ENCODE measurements around the gene UGT1A4.
"Not testable (repeated sequence)": the region's sequence is repeated elsewhere in the genome, so short reads cannot be mapped to it uniquely, and the experiment has no call there.

Gene UGT1A4

DNA sequence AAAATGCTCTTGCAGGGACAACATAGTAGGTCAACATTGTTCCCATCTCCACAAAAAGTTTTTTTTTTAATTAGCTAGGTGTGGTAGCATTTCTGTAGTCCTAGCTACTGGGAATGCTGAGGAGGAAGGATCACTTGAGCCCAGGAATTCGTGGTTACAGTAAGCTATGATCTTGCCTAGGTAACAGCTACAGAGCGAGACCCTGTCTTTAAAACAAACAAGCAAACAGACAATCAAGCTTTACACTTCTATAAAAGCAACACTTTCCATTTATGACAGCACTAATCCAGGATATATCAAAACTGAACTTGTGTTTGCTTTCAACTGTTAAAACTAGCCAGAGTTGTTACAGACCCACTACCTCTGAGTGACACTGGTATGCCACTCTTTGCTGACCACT lies 22.3 kb downstream of the UGT1A4 start:
- DNase-seq (ENCODE audit: low spot score), result no peak
- no peak overlapping the region for H3K27ac ChIP-seq
- TF ChIP-seq, protein P1, sequence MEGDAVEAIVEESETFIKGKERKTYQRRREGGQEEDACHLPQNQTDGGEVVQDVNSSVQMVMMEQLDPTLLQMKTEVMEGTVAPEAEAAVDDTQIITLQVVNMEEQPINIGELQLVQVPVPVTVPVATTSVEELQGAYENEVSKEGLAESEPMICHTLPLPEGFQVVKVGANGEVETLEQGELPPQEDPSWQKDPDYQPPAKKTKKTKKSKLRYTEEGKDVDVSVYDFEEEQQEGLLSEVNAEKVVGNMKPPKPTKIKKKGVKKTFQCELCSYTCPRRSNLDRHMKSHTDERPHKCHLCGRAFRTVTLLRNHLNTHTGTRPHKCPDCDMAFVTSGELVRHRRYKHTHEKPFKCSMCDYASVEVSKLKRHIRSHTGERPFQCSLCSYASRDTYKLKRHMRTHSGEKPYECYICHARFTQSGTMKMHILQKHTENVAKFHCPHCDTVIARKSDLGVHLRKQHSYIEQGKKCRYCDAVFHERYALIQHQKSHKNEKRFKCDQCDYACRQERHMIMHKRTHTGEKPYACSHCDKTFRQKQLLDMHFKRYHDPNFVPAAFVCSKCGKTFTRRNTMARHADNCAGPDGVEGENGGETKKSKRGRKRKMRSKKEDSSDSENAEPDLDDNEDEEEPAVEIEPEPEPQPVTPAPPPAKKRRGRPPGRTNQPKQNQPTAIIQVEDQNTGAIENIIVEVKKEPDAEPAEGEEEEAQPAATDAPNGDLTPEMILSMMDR (IDR thresholded peaks at IDR 0.05), result no peak
- no peak overlapping the region for H3K4me3 ChIP-seq

DNA sequence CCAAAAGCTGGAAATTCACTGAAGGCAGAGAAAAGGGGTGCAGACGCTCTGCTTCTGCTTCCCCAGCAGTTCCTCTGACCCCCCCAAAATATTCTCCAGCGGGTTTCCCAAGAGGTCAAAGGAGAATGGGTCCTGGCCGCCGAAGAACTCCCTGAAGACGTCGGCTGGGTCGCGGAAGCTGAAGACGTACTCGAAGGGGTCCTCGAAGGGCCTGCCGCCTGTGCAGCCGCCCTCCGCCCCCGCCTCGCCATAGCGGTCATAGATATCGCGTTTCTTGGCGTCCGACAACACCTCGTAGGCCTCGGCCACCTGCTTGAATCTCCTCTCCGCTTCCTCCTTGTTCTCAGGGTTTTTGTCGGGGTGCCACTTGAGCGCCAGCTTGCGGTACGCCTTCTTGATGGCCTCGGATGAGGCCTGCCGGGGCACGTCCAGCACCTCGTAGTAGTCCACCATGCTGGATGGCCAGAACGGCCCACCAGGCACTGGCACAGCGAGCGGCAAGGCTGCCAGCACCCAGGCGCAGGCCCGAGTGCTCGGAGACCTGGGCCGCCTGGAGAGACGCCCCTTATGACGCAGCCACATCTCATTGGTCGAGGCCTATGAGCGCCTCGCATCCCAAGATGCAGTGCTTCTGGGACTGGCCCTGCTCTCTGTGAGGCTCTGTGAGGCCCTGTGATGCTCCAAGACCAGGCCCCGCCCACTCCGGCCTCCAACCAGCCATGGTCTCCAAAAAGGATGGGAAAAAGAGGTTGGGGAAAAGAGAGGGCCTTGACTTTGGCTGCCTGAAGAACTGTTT lies 25.1 kb downstream of the UGT1A4 start:
- TF ChIP-seq, protein P1 (IDR thresholded peaks at IDR 0.05), result no peak
- no peak overlapping the region for H3K4me3 ChIP-seq
- DNase-seq (ENCODE audit: low spot score), result no peak

DNA sequence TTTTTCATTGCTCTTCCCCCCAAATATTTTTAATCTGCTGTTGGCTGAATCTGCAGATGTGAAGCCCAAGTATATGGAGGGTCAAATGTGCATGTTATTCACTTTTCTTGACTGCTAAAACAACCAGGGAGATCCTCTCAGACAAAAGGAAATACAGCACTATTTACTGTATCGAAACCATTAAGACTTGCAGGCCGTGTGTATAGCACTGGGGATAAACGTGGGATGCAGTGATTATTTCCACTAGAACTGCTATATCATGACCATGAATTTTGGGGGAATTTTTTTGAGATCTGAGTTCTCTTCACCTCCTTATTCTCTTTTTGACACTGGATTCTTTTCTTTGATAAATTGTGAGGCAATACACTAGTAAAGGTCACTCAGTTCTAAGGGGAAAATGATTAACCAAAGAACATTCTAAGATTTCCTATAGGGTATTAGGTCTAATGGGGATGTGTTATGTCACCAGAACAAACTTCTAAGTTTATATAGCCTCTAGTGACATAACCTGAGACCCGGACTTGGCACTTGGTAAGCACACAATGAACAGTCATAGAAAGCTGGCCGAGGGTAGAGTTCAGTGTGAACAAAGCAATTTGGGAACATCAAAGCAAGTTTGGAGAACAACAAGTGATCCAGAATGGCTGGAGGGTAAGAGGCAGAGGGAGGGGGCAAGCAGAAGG lies 26.7 kb downstream of the UGT1A4 start:
- TF ChIP-seq, protein P1 (IDR thresholded peaks at IDR 0.05), result no peak
- Histone ChIP-seq H3K27ac (no peak overlapping the region), H3K4me3 (no peak overlapping the region)
- no peak for DNase-seq (ENCODE audit: low spot score)

More for the DNA sequence above, 25.1 kb downstream of the UGT1A4 start:
- no peak overlapping the region for H3K27ac ChIP-seq

DNA sequence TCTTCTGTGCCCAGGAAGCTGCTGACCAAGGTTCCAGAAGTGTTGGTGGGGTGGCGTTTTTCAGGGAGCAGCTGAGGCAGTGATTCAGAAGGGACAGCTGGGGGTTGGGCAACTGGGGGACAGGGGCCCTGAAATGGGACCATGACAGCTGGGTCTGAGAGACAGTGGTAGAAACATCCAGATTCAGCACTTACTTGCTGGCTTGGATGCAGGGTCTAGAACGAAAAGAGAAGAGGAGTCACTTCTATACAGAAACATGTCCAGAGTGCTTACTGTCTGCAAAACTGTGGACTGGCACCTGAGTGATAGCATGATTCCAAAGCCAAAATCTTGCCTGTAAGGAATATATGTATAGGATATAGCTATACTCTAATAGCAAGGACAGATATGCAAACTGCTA lies 27.3 kb downstream of the UGT1A4 start:
- DNase-seq (ENCODE audit: low spot score); H3K4me3 ChIP-seq; H3K27ac ChIP-seq: not testable (repeated sequence)

DNA sequence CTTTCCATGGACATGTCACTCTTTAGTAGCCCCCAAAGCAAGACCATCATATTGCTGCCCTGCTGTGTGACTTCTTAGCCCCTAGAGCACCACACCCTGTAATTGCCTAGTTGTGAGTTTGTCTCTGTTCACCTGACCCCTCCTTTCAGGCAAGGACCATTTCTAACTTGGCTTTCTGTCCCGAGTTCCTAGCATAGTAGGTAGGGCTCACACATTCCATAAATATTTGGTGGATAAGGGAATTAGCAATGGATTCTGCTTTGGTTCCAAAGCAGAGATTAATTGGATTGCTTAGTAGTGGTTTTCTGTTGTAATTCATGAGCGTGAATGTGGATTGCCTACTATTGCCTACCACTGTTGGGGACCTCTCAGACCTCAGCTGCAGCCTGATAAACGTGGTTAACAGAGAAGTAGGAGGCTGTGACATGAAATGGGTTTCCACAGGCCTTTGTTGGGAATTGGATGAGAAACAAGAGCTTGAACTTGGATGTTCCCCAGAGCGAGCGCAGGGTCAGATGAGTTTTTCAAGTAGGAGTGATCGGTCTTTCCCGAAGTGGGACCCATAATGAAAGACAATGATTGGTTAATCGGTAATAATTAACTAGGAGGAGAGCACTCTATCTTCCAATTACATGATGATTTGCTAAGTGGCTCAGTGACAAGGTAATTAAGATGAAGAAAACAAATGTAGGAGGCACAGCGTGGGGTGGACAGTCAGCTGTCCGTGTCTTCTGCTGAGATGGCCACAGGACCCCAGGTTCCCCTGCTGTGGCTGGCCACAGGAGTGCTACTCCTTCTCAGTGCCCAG lies 28.1 kb downstream of the UGT1A4 start:
- Histone ChIP-seq H3K4me3 (no peak overlapping the region), H3K27ac (no peak overlapping the region)
- TF ChIP-seq, protein P1 (IDR thresholded peaks at IDR 0.05), result no peak
- DNase-seq (ENCODE audit: low spot score), result no peak

DNA sequence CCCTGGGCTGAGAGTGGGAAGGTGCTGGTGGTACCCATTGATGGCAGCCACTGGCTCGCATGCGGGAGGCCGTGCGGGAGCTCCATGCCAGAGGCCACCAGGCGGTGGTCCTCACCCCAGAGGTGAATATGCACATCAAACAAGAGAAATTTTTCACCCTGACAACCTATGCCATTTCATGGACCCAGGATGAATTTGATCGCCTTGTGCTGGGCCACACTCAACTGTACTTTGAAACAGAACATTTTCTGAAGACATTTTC lies 28.7 kb downstream of the UGT1A4 start:
- H3K4me3 ChIP-seq, result no peak overlapping the region
- TF ChIP-seq, protein P1 (IDR thresholded peaks at IDR 0.05), result no peak
- DNase-seq (ENCODE audit: low spot score), result no peak

DNA sequence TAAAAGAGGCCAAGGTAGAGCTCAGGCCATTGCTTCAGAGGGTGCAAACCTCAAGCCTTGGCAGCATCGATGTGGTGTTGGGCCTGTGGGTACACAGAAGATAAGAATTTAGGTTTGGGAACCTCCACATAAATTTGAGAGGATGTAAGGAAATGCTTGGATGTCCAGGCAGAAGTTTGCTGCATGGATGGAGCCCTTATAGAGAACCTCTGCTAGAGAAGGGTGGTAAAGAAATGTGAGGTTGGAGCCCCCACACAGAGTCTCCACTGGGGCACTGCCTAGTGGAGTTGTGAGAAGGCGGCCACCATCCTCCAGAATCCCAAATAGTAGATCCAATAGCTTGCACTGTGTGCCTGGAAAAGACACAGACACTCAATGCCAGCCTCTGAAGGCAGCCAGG lies 32.2 kb downstream of the UGT1A4 start:
- not testable (repeated sequence) for DNase-seq (ENCODE audit: low spot score); H3K27ac ChIP-seq; H3K4me3 ChIP-seq

More for the DNA sequence above, 28.7 kb downstream of the UGT1A4 start:
- H3K27ac ChIP-seq, result no peak overlapping the region

DNA sequence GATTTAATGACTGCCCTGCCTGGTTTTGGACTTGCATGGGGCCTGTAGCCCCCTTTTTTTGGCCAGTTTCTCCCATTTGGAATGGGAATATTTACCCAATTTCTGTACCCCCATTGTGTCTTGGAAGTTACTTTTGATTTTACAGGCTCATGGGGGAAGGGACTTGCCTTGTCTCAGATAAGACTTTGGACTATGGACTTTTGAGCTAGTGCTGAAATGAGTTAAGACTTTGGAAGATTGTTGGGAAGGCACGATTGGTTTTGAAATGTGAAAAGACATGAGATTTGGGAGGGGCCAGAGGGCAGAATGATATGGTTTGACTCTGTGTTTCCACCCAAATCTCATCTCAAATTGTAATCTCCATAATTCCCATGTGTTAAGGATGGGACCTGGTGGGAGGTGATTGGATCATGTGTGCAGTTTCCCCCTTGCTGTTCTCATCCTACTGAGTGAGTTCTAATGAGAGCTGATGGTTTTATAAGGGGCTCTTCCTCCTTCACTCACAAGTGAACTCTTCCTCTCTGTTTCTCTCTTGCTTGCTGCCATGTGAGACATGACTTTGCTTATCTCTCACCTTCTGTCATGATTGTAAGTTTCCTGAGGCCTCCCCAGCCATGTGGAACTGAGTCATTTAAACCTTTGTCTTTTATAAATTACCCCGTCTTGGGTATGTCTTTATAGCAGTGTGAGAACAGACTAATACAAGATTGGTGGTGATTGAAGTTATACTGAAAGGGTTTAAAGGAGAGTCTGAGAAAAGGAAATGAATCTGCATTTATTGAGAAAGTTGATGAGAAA lies 32.9 kb downstream of the UGT1A4 start:
- not testable (repeated sequence) for DNase-seq (ENCODE audit: low spot score); H3K27ac ChIP-seq; H3K4me3 ChIP-seq
